NB4 (cell line): ENCODE measurements around the gene LGI4.
"Not testable (repeated sequence)": the region's sequence is repeated elsewhere in the genome, so short reads cannot be mapped to it uniquely, and the experiment has no call there.

Source experiments
- DNase-seq: peaks from one replicate; pipeline ENCODE4 v3.0.0; 2010; ENCODE audit warnings: low read depth
- H3K4me3 ChIP-seq: one replicate; pipeline ENCODE4 v1.5.1; 2011; ENCODE audit warnings: mild to moderate bottlenecking, low read depth, low read length, moderate library complexity
- CTCF ChIP-seq: IDR thresholded peaks from one replicate; pipeline ENCODE4 v1.5.1; 2012; ENCODE audit warnings: low read depth, low read length
- MAX ChIP-seq: IDR thresholded peaks from 2 replicates; pipeline ENCODE4 v1.6.1; 2011; ENCODE audit warnings: low read depth, low read length
- MYC ChIP-seq: IDR thresholded peaks from 2 replicates; pipeline ENCODE4 v1.6.1; 2011; ENCODE audit warnings: low read depth, low read length
- POLR2A ChIP-seq: IDR thresholded peaks from 2 replicates; pipeline ENCODE4 v1.6.1; 2011; ENCODE audit warnings: mild to moderate bottlenecking; ENCODE audit not compliant: insufficient read length; ENCODE audit errors: extremely low read depth

Gene LGI4

GRCh38 chr19:35130761-35131720 is 3.8 kb downstream of the LGI4 start:
- TF ChIP-seq CTCF: no peak
- TF ChIP-seq POLR2A: no peak
- no peak for TF ChIP-seq MYC
- no peak for TF ChIP-seq MAX
- DNase-seq: no peak
- no peak overlapping the region for H3K4me3 ChIP-seq

GRCh38 chr19:35129724-35130274 is 5.1 kb downstream of the LGI4 start:
- not testable (repeated sequence) for H3K4me3 ChIP-seq, DNase-seq

GRCh38 chr19:35128398-35129057 is 6.3 kb downstream of the LGI4 start:
- TF ChIP-seq MAX (no peak), CTCF (no peak), MYC (no peak), POLR2A (no peak)
- DNase-seq: no peak
- H3K4me3 ChIP-seq: no peak overlapping the region

GRCh38 chr19:35127871-35128270 is 7.0 kb downstream of the LGI4 start:
- no peak for DNase-seq
- H3K4me3 ChIP-seq: no peak overlapping the region
- TF ChIP-seq MAX (no peak), MYC (no peak)

- no peak for DNase-seq
Observed at GRCh38 chr19:35126624-35126959, 8.3 kb downstream of the LGI4 start.

More at GRCh38 chr19:35126624-35126959, 8.3 kb downstream of the LGI4 start:
- no peak overlapping the region for H3K4me3 ChIP-seq
- TF ChIP-seq POLR2A (no peak), MAX (no peak), MYC (no peak), CTCF (no peak)
